Esophagus squamous epithelium (tissue), 4 donors: ENCODE measurements around the gene SPCS3.

Experiments
- CTCF ChIP-seq, 6 experiments: fragments of 450-650 bp in 4 of 6; fragments of 200-600 bp in 2 of 6; sonication (generic) in 2 of 6; IDR thresholded peaks; one replicate each; pipeline ENCODE4 v1.5.1; 2016 to 2019; ENCODE audit warnings: antibody characterized with exemption in 6 of 6, mild to moderate bottlenecking in 4 of 6, moderate library complexity in 4 of 6
- POLR2A ChIP-seq, 4 donors: fragments of 450-650 bp; IDR thresholded peaks; one replicate each; pipeline ENCODE4 v1.6.1; 2017; ENCODE audit warnings: antibody characterized with exemption in 4 of 4, mild to moderate bottlenecking in 4 of 4, moderate library complexity in 3 of 4

- TF ChIP-seq CTCF (IDR thresholded peaks at IDR 0.05) = no peak
- TF ChIP-seq POLR2A (IDR thresholded peaks at IDR 0.05) = no peak
Observed at GRCh38 chr4:176319151-176319703, 539 bp upstream of the SPCS3 start.
